ENCODE results near the gene AAMDC.

- no peak for TF ChIP-seq POLR2A (IDR thresholded peaks at IDR 0.05)
- TF ChIP-seq CTCF (IDR thresholded peaks at IDR 0.05): no peak
Observed at GRCh38 chr11:77876045-77876444, 55.1 kb downstream of the AAMDC start.

Data from uterus (tissue), 2 donors.